Measurements from ENCODE around the gene SEL1L. TPM values are rescaled to one million over a fixed set of nuclear protein-coding genes. Genes with fewer than 3 reads are reported as not detected.
A peak's percentile ranks its signal among the peaks of the same experiment; 100 is the strongest.
"Not testable (repeated sequence)": the region's sequence is repeated elsewhere in the genome, so short reads cannot be mapped to it uniquely, and the experiment has no call there.

SEL1L gene
- polyA plus RNA-seq, 1 donor: 56.1 TPM

DNA sequence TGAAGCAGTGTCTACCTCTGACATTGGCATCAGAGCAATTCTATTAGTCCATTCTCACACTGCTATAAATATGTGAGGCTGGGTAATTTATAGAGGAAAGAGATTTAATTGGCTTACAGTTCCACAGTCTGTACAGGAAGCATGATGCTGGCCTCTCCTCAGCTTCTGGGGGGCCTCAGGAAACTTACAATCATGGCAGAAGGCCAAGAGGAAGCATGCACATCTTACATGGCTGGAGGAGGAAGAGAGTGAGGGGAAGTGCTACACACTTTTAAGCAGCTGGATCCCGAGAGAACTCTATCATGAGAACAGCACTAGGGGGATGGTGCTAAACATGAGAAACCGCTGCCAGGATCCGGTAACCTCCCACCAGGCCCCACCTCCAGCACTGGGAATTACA, 25.7 kb upstream of the SEL1L start:
- DNase-seq: no peak
- Histone ChIP-seq H3K27ac (ENCODE audit: low read length) (no peak overlapping the region), H3K27me3 (ENCODE audit: control insufficient read depth, insufficient read depth, low read length) (no peaks in the 10 kb centered on the region), H3K36me3 (ENCODE audit: control insufficient read depth, insufficient read depth, low read length) (no peaks in the 10 kb centered on the region), H3K4me3 (ENCODE audit: low read length) (no peak overlapping the region), H3K9me3 (ENCODE audit: control insufficient read depth, low read depth, low read length) (no peaks in the 10 kb centered on the region), H3K4me1 (ENCODE audit: control insufficient read depth, insufficient read depth, low read length) (no peaks in the 10 kb centered on the region)
- no CpG with 5 or more reads among the region's 3 CpGs for WGBS (ENCODE audit: insufficient coverage, low lambda C conversion rate)

DNA sequence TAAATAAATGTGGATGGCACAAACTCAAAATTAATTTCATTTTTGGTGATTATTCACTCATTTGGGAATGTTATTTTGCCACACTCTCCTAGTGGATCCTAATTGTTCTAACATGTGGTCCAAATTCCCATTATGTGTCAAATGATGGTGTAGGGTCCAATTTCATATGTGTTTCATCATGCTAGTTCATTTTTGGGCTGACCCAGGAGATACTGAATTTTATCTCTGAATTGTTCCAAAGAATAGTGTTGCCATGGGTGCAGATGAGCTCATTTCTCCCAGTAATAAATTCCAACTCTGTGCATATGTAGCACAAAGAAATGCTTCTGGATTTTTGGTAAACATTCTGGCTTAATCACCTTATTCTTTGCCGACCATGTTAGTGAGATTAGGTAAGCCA, 23.5 kb upstream of the SEL1L start:
- Histone ChIP-seq H3K27me3 (ENCODE audit: control insufficient read depth, insufficient read depth, low read length) (no peaks in the 10 kb centered on the region), H3K27ac (ENCODE audit: low read length) (no peak overlapping the region), H3K36me3 (ENCODE audit: control insufficient read depth, insufficient read depth, low read length) (no peaks in the 10 kb centered on the region), H3K9me3 (ENCODE audit: control insufficient read depth, low read depth, low read length) (no peaks in the 10 kb centered on the region), H3K4me1 (ENCODE audit: control insufficient read depth, insufficient read depth, low read length) (no peaks in the 10 kb centered on the region), H3K4me3 (ENCODE audit: low read length) (no peak overlapping the region)
- no peak for DNase-seq
- WGBS (ENCODE audit: insufficient coverage, low lambda C conversion rate): no CpG with 5 or more reads among the region's 1 CpG

DNA sequence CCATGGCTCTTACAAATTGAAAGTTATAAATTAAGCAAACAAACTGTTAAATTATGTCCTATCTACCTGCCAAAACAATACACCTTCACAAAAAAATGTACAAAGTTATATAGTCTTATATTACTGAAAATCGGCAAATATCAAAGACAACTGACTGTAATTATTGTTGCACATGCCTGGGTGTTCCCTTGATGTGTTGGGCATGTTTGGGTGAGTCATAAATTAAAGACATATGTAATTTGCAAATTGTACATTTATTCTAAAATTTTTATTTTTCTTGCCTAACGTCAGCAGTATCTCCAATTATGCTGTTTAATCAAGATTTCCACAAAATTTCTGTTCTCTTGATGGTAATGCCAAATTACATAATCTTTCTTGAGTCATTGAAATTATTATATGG, 22.0 kb upstream of the SEL1L start:
- no peaks in the 10 kb centered on the region for H3K36me3 ChIP-seq (ENCODE audit: control insufficient read depth, insufficient read depth, low read length)
- 80% methylated on average over 1 of the region's 2 CpGs for WGBS (ENCODE audit: insufficient coverage, low lambda C conversion rate)
- no peaks in the 10 kb centered on the region for H3K9me3 ChIP-seq (ENCODE audit: control insufficient read depth, low read depth, low read length)
- H3K27me3 ChIP-seq (ENCODE audit: control insufficient read depth, insufficient read depth, low read length): no peaks in the 10 kb centered on the region
- no peak overlapping the region for H3K27ac ChIP-seq (ENCODE audit: low read length)
- H3K4me3 ChIP-seq (ENCODE audit: low read length): no peak overlapping the region
- DNase-seq: no peak
- H3K4me1 ChIP-seq (ENCODE audit: control insufficient read depth, insufficient read depth, low read length): no peaks in the 10 kb centered on the region

DNA sequence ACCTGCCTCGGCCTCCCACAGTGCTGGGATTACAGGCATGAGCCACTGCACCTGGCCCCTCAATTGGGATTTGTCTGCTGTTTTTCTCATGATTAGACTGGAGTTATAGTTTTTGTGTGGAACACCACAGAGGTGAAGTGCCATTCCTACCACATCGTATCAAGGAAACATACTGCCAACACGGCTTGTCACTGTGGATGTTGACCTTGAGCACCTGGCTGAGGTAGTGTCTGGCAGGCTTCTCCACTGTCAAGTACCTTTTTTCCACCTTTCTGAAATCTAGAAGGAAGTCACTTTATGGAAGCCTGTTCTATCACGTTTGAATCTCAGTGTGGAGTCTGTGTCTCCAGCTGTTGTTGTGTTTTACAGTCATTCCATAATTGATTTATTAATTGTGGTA, 21.4 kb upstream of the SEL1L start:
- no peaks in the 10 kb centered on the region for H3K9me3 ChIP-seq (ENCODE audit: control insufficient read depth, low read depth, low read length)
- H3K27ac ChIP-seq (ENCODE audit: low read length): no peak overlapping the region
- no CpG with 5 or more reads among the region's 4 CpGs for WGBS (ENCODE audit: insufficient coverage, low lambda C conversion rate)
- DNase-seq: no peak
- H3K4me3 ChIP-seq (ENCODE audit: low read length): no peak overlapping the region
- H3K27me3 ChIP-seq (ENCODE audit: control insufficient read depth, insufficient read depth, low read length): no peaks in the 10 kb centered on the region
- H3K4me1 ChIP-seq (ENCODE audit: control insufficient read depth, insufficient read depth, low read length): no peaks in the 10 kb centered on the region
- no peaks in the 10 kb centered on the region for H3K36me3 ChIP-seq (ENCODE audit: control insufficient read depth, insufficient read depth, low read length)

DNA sequence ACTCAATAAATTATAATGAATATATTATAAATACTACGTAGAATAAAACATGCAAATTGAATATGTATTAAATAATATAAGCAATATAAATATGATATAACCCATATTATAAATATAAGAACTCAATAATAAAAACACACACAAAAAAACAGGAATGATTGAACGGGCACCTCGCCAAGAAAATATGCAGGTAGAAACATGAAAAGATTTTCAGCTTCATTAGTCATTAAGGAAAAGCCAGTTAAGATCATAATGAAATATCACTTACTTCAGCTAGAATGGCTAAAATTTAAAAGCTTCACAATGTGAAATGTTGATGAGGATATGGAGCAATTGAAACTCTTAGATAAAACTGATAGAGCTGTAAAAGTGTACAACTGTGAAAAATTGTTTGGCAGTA, 17.8 kb upstream of the SEL1L start:
- H3K27me3 ChIP-seq (ENCODE audit: control insufficient read depth, insufficient read depth, low read length): no peaks in the 10 kb centered on the region
- H3K4me3 ChIP-seq (ENCODE audit: low read length): no peak overlapping the region
- 90% methylated on average over 2 of the region's 3 CpGs for WGBS (ENCODE audit: insufficient coverage, low lambda C conversion rate)
- no peak overlapping the region for H3K27ac ChIP-seq (ENCODE audit: low read length)
- H3K4me1 ChIP-seq (ENCODE audit: control insufficient read depth, insufficient read depth, low read length): no peaks in the 10 kb centered on the region
- no peaks in the 10 kb centered on the region for H3K36me3 ChIP-seq (ENCODE audit: control insufficient read depth, insufficient read depth, low read length)
- no peaks in the 10 kb centered on the region for H3K9me3 ChIP-seq (ENCODE audit: control insufficient read depth, low read depth, low read length)
- no peak for DNase-seq

DNA sequence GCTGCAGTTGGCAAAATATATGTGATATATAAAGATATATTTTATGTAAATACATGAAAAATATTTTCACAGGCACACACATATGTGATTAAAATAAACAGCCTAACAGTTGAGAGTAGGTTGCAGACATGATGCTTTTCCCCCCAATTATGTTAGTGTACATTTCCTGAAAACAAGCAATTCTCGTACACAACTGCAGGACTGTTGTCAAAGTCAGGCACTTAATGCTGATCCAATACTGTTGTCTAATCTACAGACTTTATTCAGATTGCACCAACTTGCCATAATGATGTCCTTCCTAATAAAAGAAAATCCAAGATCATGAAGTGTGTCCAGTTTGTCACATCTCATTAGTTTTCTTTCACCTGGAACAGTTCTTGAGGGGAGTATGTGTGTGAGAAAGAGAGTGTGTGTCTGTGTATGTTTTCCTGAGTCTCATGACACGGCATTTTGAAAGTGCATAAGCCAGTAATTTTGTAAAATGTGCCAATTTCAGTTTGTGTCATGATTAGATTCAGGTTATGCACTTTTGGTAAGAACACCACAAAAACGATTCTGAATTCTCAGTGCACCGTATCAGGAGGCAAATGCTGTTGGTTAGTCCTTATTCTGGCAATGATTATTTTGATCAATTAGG, 16.5 kb upstream of the SEL1L start:
- no peak overlapping the region for H3K4me3 ChIP-seq (ENCODE audit: low read length)
- H3K27me3 ChIP-seq (ENCODE audit: control insufficient read depth, insufficient read depth, low read length): no peaks in the 10 kb centered on the region
- no peaks in the 10 kb centered on the region for H3K4me1 ChIP-seq (ENCODE audit: control insufficient read depth, insufficient read depth, low read length)
- WGBS (ENCODE audit: insufficient coverage, low lambda C conversion rate): no CpG with 5 or more reads among the region's 4 CpGs
- H3K36me3 ChIP-seq (ENCODE audit: control insufficient read depth, insufficient read depth, low read length): no peaks in the 10 kb centered on the region
- DNase-seq: no peak
- no peaks in the 10 kb centered on the region for H3K9me3 ChIP-seq (ENCODE audit: control insufficient read depth, low read depth, low read length)
- no peak overlapping the region for H3K27ac ChIP-seq (ENCODE audit: low read length)

DNA sequence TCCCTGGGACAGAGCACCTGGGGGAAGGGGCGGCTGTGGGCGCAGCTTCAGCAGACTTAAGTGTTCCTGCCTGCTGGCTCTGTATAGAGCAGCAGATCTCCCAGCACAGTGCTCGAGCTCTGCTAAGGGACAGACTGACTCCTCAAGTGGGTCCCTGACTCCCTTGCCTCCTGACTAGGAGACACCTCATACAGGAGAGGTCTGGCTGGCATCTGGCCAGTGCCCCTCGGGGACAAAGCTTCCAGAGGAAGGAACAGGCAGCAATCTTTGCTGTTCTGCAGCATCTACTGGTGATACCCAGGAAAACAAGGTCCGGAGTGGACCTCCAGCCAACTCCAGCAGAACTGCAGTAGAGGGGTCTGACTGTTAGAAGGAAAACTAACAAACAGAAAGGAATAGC, 7.6 kb upstream of the SEL1L start:
- not testable (repeated sequence) for DNase-seq

DNA sequence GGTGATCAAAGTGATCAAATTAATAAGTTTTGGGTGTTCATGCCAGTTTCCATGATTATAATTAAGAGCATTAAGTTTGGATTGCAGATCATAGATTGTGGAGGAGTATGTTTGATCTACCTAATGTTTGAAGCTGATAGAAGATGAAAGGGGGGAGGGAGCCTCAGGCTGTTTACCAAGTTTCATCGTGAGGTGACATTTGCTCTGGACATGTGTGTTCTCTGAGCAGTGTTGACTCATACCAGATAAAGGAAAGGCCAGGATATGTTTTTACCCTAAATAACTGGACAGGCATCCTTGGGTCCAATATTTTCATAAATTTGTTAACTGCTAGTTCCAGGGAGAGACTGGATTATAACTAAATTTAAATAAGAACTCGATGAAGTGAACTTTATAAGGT, 3.5 kb upstream of the SEL1L start:
- no CpG with 5 or more reads among the region's 2 CpGs for WGBS (ENCODE audit: insufficient coverage, low lambda C conversion rate)
- H3K9me3 ChIP-seq (ENCODE audit: control insufficient read depth, low read depth, low read length): no peaks in the 10 kb centered on the region
- H3K4me1 ChIP-seq (ENCODE audit: control insufficient read depth, insufficient read depth, low read length): peaks cover 23% of the 10 kb centered on the region
- DNase-seq: no peak
- H3K36me3 ChIP-seq (ENCODE audit: control insufficient read depth, insufficient read depth, low read length): no peaks in the 10 kb centered on the region
- no peaks in the 10 kb centered on the region for H3K27me3 ChIP-seq (ENCODE audit: control insufficient read depth, insufficient read depth, low read length)
- H3K4me3 ChIP-seq (ENCODE audit: low read length): no peak overlapping the region
- no peak overlapping the region for H3K27ac ChIP-seq (ENCODE audit: low read length)

More for the DNA sequence above, 7.6 kb upstream of the SEL1L start:
- H3K4me1 ChIP-seq (ENCODE audit: control insufficient read depth, insufficient read depth, low read length); H3K27me3 ChIP-seq (ENCODE audit: control insufficient read depth, insufficient read depth, low read length); H3K27ac ChIP-seq (ENCODE audit: low read length); H3K4me3 ChIP-seq (ENCODE audit: low read length); H3K9me3 ChIP-seq (ENCODE audit: control insufficient read depth, low read depth, low read length); H3K36me3 ChIP-seq (ENCODE audit: control insufficient read depth, insufficient read depth, low read length): not testable (repeated sequence)
- WGBS (ENCODE audit: insufficient coverage, low lambda C conversion rate): no CpG with 5 or more reads among the region's 5 CpGs

DNA sequence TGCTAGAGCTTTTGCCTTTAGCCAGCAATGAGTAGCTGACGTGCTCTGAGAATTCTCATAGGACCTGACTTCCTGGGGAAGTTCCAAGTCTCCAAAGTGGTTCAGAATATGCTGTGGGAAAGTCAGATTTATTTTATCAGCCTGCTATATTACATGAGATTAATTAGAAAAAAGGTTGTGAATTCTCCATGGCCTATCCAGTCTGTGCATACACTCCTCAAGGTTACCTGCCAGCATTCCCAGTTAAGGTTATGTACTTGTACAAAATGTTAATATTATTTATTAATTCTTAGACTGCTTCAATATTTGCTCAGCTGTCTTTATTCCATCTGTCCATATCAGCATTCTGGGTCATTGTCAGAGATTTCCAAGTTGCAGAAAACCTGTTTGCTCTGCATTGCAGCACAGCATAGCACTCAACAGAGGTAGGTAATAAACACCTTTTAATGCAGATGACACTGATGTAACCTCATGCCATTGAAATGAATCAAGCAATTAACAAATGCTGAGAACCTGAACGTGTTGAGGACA, 2.7 kb upstream of the SEL1L start:
- Histone ChIP-seq H3K27me3 (ENCODE audit: control insufficient read depth, insufficient read depth, low read length) (no peaks in the 10 kb centered on the region), H3K4me3 (ENCODE audit: low read length) (no peak overlapping the region), H3K4me1 (ENCODE audit: control insufficient read depth, insufficient read depth, low read length) (peaks cover 29% of the 10 kb centered on the region), H3K36me3 (ENCODE audit: control insufficient read depth, insufficient read depth, low read length) (no peaks in the 10 kb centered on the region), H3K27ac (ENCODE audit: low read length) (peak overlapping the region; percentile 52), H3K9me3 (ENCODE audit: control insufficient read depth, low read depth, low read length) (no peaks in the 10 kb centered on the region)
- DNase-seq: peak in 1 of 2 donors; percentile 22
- no CpG with 5 or more reads among the region's 2 CpGs for WGBS (ENCODE audit: insufficient coverage, low lambda C conversion rate)

DNA sequence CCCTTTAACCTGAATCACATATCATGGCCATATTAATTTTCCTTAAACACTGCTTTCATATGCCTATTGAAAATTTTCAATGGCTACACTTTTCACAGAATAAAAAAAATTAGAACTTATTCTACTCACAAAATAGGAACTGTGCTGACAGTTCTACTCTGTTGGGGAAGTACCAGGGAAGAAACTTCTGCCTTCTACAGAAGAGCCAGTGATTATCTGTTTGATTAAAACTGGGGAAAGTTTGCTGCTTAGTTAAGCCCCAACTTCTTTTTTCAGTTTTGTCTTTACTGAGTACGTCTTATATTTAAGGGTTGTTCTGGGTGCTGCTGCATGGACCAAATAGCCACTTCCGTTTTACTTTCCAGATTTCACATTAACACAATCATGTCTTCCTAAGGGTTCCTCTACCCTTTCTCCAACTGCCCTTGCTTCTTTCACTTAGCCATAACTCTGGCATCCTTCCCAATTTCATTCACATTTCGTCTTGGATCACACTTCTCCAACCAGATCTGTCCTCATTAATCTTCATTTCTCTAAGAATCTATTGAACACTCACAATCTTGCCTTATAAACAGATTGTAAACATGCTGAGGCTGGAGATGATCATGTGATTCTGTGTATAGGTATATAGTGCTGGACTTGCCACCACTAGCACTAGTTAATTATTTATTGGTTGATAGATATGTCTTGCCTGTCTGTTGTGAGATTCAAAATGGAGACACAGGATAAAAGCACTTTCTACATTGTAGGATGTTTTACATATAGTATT, 1.9 kb upstream of the SEL1L start:
- WGBS (ENCODE audit: insufficient coverage, low lambda C conversion rate): 83% methylated on average over 3 of the region's 3 CpGs

More for the DNA sequence above, 1.9 kb upstream of the SEL1L start:
- no peaks in the 10 kb centered on the region for H3K36me3 ChIP-seq (ENCODE audit: control insufficient read depth, insufficient read depth, low read length)
- H3K4me3 ChIP-seq (ENCODE audit: low read length): no peak overlapping the region
- H3K27me3 ChIP-seq (ENCODE audit: control insufficient read depth, insufficient read depth, low read length): no peaks in the 10 kb centered on the region
- H3K9me3 ChIP-seq (ENCODE audit: control insufficient read depth, low read depth, low read length): no peaks in the 10 kb centered on the region
- H3K27ac ChIP-seq (ENCODE audit: low read length): peak overlapping the region; percentile 52
- peak in 1 of 2 donors; percentile 61 for DNase-seq
- peaks cover 29% of the 10 kb centered on the region for H3K4me1 ChIP-seq (ENCODE audit: control insufficient read depth, insufficient read depth, low read length)
